Measurements from ENCODE around the gene SPDYE3. TPM values are rescaled to one million over a fixed set of nuclear protein-coding genes. Genes with fewer than 3 reads are reported as not detected.

Gene SPDYE3
- total RNA-seq, 1 experiment from 2014 or later = not detected

DNA sequence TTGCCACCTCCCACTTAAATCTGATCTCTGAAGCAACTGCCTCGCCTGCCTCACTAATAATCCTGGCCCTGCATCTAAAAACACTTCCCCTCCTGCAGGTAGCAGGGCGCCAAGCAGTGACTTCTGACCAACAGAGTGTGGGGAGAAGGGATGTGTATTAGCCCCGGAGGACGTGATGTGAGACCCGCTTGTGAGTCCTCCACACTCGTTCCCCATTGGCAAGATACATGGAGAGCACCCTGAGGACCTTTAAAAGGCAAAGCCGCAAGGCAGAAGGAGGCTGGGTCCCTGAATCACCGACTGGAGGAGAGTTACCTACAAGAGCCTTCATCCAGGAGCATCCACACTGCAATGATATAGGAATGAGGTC is 59.7 kb downstream of the SPDYE3 start:
- Histone ChIP-seq H3K4me3 (ENCODE audit: insufficient read depth, low read depth, low read length) (no peak overlapping the region), H3K36me3 (replicated peaks; ENCODE audit: control insufficient read depth, insufficient read depth, low read length) (no peaks in the 10 kb centered on the region; the same call in none of the 2 replicates), H3K27me3 (ENCODE audit: control insufficient read depth, insufficient read depth, low read length) (no peaks in the 10 kb centered on the region)
- DNase-seq = no peak

- no peaks in the 10 kb centered on the region for H3K27me3 ChIP-seq (ENCODE audit: control insufficient read depth, insufficient read depth, low read length)
- H3K36me3 ChIP-seq (replicated peaks; ENCODE audit: control insufficient read depth, insufficient read depth, low read length) = no peaks in the 10 kb centered on the region; the same call in none of the 2 replicates
- DNase-seq = no peak
- H3K4me3 ChIP-seq (ENCODE audit: insufficient read depth, low read depth, low read length) = no peak overlapping the region
Measured at GRCh38 chr7:100367676-100368613, 60.4 kb downstream of the SPDYE3 start.

GRCh38 chr7:100369105-100369504 is 61.6 kb downstream of the SPDYE3 start:
- Histone ChIP-seq H3K4me3 (ENCODE audit: insufficient read depth, low read depth, low read length) (no peak overlapping the region), H3K36me3 (replicated peaks; ENCODE audit: control insufficient read depth, insufficient read depth, low read length) (no peaks in the 10 kb centered on the region; the same call in 1 of the 2 replicates), H3K27me3 (ENCODE audit: control insufficient read depth, insufficient read depth, low read length) (no peaks in the 10 kb centered on the region)
- DNase-seq = no peak

DNA sequence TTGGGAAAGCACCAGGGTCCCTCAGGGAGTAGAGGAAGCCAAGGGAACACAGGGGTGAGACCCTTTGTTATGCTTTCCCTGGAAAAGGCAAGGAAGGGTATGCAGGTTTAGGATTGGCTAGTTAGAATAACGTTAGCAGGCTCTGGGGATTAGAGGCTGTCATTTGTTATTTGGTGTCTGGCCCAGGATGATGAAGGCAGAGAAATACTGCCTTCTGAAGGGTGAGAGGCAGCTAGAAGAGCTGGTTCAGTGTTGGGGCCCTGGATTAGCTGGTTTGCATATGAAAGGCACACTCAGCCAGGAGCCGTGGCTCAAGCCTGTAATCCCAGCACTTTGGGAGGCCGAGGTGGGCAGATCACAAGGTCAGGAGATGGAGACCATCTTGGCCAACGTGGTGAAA is 62.8 kb downstream of the SPDYE3 start:
- no peaks in the 10 kb centered on the region; the same call in 1 of the 2 replicates for H3K36me3 ChIP-seq (replicated peaks; ENCODE audit: control insufficient read depth, insufficient read depth, low read length)
- H3K27me3 ChIP-seq (ENCODE audit: control insufficient read depth, insufficient read depth, low read length) = no peaks in the 10 kb centered on the region
- DNase-seq = peak; percentile 77
- H3K4me3 ChIP-seq (ENCODE audit: insufficient read depth, low read depth, low read length) = no peak overlapping the region

DNA sequence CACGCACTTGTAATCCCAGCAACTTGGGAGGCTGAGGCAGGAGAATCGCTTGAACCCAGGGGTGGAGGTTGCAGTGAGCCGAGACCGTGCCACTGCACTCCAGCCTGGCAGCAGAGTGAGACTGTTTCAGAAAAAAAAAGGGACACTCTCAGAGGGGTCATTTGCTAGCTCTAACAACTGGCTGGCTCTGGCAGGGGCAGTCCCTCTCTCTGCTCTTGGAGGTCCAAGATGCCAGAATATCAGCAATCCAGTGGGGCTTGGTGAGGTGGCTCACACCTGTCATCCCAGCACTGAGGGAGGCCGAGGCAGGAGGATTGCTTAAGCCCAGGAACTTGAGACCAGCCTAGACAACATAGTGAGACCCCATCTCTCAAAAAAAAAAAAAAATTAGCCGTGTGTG is 63.2 kb downstream of the SPDYE3 start:
- DNase-seq = no peak
- Histone ChIP-seq H3K27me3 (ENCODE audit: control insufficient read depth, insufficient read depth, low read length) (no peaks in the 10 kb centered on the region), H3K36me3 (replicated peaks; ENCODE audit: control insufficient read depth, insufficient read depth, low read length) (no peaks in the 10 kb centered on the region; the same call in 1 of the 2 replicates), H3K4me3 (ENCODE audit: insufficient read depth, low read depth, low read length) (no peak overlapping the region)

GRCh38 chr7:100371561-100372171 is 64.2 kb downstream of the SPDYE3 start:
- Histone ChIP-seq H3K27me3 (ENCODE audit: control insufficient read depth, insufficient read depth, low read length) (no peaks in the 10 kb centered on the region), H3K4me3 (ENCODE audit: insufficient read depth, low read depth, low read length) (no peak overlapping the region), H3K36me3 (replicated peaks; ENCODE audit: control insufficient read depth, insufficient read depth, low read length) (no peaks in the 10 kb centered on the region; the same call in 1 of the 2 replicates)
- DNase-seq = no peak

Other genes with a start within 250 kb of the SPDYE3 start
- gene ZNF3, start 226.0 kb upstream of the SPDYE3 start, total RNA-seq (2014; rRNA removed; shearing (Covaris generic)) = 40.8 and 51.0 TPM in 2 replicates
- gene COPS6, start 218.7 kb upstream of the SPDYE3 start, total RNA-seq (2014; rRNA removed; shearing (Covaris generic)) = 51.8 and 59.6 TPM in 2 replicates
- 363 and 383 TPM in 2 replicates for gene MCM7, start 206.3 kb upstream of the SPDYE3 start, total RNA-seq (2014; rRNA removed; shearing (Covaris generic))
- gene AP4M1, start 206.1 kb upstream of the SPDYE3 start, total RNA-seq (2014; rRNA removed; shearing (Covaris generic)) = 15.1 and 23.3 TPM in 2 replicates
- 104 and 106 TPM in 2 replicates for gene TAF6, start 188.3 kb upstream of the SPDYE3 start, total RNA-seq (2014; rRNA removed; shearing (Covaris generic))
- gene CNPY4, start 188.1 kb upstream of the SPDYE3 start, total RNA-seq (2014; rRNA removed; shearing (Covaris generic)) = 12.2 and 17.1 TPM in 2 replicates
- gene MBLAC1, start 180.7 kb upstream of the SPDYE3 start, total RNA-seq (2014; rRNA removed; shearing (Covaris generic)) = 1.1 and 3.5 TPM in 2 replicates
- 143 and 165 TPM in 2 replicates for gene LAMTOR4, start 158.8 kb upstream of the SPDYE3 start, total RNA-seq (2014; rRNA removed; shearing (Covaris generic))
- gene TRAPPC14, start 149.0 kb upstream of the SPDYE3 start, total RNA-seq (2014; rRNA removed; shearing (Covaris generic)) = 13.6 and 14.8 TPM in 2 replicates
- 0.73 and 3.1 TPM in 2 replicates for gene GAL3ST4, start 139.1 kb upstream of the SPDYE3 start, total RNA-seq (2014; rRNA removed; shearing (Covaris generic))
- gene GPC2, start 130.3 kb upstream of the SPDYE3 start, total RNA-seq (2014; rRNA removed; shearing (Covaris generic)) = 39.1 and 65.8 TPM in 2 replicates
- 2.4 and 10.3 TPM in 2 replicates for gene STAG3, start 129.8 kb upstream of the SPDYE3 start, total RNA-seq (2014; rRNA removed; shearing (Covaris generic))
- 0.11 TPM in 1 of 2 replicates, not detected in the other for gene PVRIG, start 87.8 kb upstream of the SPDYE3 start, total RNA-seq (2014; rRNA removed; shearing (Covaris generic))
- gene PILRB, start 50.4 kb downstream of the SPDYE3 start, total RNA-seq (2014; rRNA removed; shearing (Covaris generic)) = 18.6 and 25.6 TPM in 2 replicates
- gene PILRA, start 65.8 kb downstream of the SPDYE3 start, total RNA-seq (2014; rRNA removed; shearing (Covaris generic)) = 0.28 and 1.6 TPM in 2 replicates
- gene ZCWPW1, start 121.0 kb downstream of the SPDYE3 start, total RNA-seq (2014; rRNA removed; shearing (Covaris generic)) = 0.87 and 1.6 TPM in 2 replicates
- gene MEPCE, start 122.1 kb downstream of the SPDYE3 start, total RNA-seq (2014; rRNA removed; shearing (Covaris generic)) = 47.1 and 50.5 TPM in 2 replicates
- 96.6 and 97.8 TPM in 2 replicates for gene PPP1R35, start 128.8 kb downstream of the SPDYE3 start, total RNA-seq (2014; rRNA removed; shearing (Covaris generic))
- 0.11 and 1.1 TPM in 2 replicates for gene SPACDR, start 156.6 kb downstream of the SPDYE3 start, total RNA-seq (2014; rRNA removed; shearing (Covaris generic))
- 31.5 and 35.8 TPM in 2 replicates for gene TSC22D4, start 171.5 kb downstream of the SPDYE3 start, total RNA-seq (2014; rRNA removed; shearing (Covaris generic))
- 4.0 and 5.5 TPM in 2 replicates for gene NYAP1, start 176.2 kb downstream of the SPDYE3 start, total RNA-seq (2014; rRNA removed; shearing (Covaris generic))
- 4.9 and 5.6 TPM in 2 replicates for gene AGFG2, start 231.5 kb downstream of the SPDYE3 start, total RNA-seq (2014; rRNA removed; shearing (Covaris generic))

Data from H7 (cell line).